Renal cortex interstitium (tissue), 11 donors: ENCODE data around the gene ACADS. TPM values are rescaled to one million over a fixed set of nuclear protein-coding genes. Genes with fewer than 3 reads are reported as not detected.

Source experiments
- DNase-seq, 11 donors: peaks; one replicate each; pipeline ENCODE4 v3.0.0-alpha.2; 2013; ENCODE audit warnings: low read depth in 9 of 11, low spot score in 4 of 11; ENCODE audit errors: extremely low read depth in 1 of 11
- polyA plus RNA-seq, 3 donors: library from polyadenylated mRNA; unstranded; fragments of 120-200 nt; gene quantifications; one replicate each; pipeline ENCODE4 v1.2.1, GENCODE V29; 2013; ENCODE audit not compliant: insufficient read length in 3 of 3

The ACADS gene
- polyA plus RNA-seq, 3 donors: 15.3 to 24.4 (median 23.0) TPM

DNA sequence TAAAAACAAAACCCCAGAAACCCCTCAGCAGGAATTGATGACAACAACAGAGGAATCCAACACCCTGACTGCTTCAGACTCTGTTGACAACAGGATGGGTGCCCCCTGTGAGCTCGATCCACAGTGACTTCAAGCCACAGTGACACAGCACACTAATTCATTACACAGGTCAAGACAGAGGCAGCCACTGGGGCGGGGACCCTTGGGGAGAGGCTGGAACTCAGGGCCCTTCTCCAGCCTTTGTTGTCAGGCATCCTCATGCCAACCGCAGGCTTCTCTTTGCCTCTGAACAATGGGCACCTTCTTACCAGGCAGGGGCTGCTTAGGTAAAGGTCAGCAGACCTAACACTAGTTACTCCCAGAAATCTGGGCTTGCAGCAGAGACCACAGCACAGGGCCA, 37.6 kb downstream of the ACADS start:
- DNase-seq: no peak

DNA sequence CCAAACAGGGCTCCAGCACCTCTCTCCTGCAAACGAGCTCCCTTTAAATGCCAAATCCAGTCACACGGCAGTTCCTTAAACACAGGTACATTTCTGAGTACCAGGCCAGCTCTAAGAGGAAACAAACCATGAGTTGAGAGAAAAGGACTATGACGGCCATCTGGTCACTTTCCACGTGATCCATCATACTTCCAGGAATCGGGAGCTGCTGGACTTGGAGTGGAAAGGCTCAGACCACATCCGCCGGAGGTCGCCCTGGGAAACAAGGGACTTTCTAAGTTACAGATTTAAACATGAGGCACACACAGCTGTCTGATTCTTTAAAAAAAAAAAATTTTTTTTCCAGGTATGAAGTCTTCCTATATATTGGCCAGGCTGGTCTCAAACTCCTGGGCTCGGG, 39.2 kb downstream of the ACADS start:
- DNase-seq: no peak

DNA sequence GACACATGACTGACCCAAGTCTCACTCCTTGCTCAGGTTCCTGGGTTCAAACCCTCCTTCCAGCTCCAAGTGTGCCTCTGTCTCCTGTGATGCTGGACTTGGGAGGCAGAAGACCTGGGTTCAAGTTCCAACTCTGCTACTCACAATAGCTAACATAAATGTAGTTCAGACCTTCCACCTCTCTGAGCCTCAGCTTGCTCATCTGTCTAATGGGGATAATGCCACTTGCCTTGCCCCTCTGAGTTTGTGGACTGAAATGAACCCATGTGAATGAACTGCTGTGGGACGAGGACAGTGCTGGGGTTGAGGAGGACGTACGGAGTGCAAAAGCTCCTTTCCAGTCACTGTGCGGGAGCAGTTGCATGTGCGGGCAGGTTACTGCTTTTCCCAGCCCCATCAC, 40.9 kb downstream of the ACADS start:
- no peak for DNase-seq

DNA sequence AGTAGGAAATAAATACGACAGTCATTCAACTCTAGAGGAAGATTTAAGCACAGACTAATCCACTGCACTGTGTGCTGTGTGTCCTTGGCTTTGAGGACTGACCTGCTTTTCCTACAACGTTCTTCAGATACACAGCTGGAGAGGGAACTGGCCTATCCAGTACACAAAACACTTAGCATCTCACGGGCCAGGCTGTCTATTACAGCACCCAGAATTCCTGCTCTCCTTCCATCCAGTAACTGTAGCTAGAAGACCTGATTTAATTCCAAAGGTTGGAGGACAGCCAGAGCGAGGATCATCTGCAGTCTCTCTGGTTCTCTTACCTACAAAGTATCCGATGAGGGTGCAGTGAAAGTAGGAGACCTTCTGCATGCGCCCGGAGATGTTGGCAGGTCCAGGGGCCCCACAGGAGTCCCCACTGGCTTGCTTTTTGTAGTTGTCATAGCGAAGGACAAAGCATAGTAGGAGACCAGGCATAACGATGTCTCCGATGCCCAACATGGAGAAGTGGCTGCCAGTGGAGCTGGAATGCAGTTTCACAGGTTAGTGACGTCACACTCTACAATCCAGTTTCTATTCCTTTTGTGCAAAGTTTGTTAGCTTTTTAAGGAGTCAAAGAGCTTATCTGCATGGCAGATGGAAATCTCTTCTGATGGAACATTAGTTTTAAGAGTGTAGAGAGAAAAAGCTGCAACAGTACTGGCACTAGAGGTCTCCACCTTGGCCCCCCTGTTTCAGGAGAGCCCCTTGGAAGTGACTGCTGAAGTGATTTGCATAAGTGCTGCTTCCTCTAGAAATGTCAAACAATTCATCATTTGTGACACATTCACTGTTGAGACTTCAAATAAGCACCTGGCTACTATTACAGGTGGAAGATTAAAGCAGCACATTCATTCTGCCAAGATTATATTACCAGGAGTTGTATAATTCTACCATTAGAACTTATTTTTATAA, 41.7 kb downstream of the ACADS start:
- no peak for DNase-seq

DNA sequence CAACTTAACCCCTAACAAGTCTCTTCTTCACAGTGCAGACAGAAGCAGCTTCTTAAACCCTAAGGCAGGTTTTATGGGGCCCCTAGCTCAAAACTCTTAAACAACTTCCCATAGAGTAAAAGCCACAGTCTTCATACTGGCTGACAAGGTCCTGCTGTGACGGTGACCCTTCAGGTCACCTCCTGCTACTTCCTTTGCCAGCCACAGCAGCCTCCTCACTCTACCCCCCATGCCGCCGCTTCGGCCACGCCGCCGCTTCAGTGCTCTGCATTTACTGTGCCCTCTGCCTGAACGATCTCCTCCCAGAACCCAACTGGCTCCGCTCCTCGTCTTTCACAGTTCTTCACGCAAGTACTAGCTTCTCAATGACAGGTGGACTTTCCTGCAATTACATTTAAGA, 45.5 kb downstream of the ACADS start:
- no peak for DNase-seq

DNA sequence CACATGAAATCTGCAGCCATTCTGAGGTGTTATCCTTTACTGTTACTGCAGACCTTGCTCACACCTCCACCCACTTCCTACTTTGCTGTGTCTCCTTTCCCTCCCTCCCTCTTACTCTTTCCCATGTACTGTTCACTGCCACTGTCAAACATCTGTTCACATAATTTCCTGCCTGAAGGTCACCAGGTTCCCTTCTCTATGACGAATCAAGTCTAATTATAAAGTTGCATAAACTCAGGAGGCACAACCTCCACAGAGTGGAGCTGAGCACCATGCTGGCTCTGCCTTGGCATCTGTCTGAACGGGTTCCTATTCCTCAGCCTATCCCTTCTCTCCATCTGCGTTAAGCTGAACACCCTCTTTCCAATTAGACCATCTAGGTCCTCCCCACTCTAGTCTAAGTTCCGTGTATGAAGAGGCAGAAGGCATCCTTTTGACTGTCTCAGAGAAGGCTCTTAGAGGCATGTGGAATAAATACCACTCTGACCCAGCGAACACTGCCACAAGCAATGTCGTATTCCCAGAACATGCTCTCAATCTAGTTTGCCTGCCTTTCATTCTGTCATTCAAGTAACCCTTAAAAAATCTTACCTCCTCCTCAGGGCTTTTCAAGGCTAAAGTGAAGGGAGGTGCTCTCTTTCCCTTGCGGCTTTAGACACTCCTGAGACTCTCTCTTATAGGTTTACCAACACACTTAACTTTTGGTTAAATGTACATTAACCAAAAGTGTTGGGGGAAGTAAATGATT, 48.7 kb downstream of the ACADS start:
- DNase-seq: no peak

DNA sequence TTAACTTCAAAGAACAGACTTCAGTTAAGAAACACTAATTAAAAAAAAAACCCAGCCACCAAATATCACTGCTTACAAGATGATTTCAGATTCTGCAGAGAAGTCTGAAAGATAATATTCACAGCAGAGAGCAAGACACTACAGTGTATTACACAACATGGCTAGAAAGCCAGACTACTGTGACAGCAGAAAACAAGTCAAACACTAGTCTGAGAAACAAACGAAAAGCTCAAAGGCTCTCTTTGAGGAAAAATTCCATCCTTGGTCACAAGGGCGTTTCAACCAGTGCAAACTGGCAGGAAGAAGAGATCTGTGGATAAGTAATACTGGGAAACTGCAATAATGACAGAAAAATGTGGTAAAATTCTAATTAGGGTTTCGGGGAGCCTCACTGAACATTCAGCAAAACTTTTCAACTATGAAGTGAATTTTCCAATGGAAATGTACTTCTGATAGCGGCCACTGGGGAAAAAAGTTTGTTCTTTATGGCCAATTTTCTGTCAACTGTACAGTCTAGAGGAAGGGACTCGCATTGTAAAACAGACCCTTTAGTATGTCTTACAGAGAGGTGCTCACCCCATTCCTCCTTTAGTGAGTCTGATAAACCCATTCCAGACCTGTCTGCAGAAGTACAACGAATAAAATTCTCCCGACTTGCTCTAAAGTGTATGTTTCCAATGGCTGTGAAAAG, 50.4 kb downstream of the ACADS start:
- DNase-seq: no peak

DNA sequence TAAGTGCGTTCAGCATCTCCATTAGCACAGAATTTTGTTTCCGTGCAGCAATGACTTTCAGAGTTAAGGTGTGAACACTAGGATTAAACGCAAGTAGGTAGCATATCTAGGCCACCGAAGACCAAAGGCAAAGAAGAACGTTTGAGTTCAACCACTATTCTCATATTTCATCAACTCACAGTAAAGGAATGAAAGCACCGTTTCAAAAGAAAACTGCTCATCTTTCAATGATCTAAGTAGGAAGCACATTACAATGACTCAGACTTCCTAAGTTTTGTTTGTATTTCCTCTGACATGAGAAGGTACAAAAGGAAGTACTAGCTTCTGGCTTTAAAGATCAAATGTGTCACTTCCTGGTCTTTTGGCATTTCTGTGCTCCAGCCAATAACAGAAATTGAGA, 57.6 kb downstream of the ACADS start:
- no peak for DNase-seq

DNA sequence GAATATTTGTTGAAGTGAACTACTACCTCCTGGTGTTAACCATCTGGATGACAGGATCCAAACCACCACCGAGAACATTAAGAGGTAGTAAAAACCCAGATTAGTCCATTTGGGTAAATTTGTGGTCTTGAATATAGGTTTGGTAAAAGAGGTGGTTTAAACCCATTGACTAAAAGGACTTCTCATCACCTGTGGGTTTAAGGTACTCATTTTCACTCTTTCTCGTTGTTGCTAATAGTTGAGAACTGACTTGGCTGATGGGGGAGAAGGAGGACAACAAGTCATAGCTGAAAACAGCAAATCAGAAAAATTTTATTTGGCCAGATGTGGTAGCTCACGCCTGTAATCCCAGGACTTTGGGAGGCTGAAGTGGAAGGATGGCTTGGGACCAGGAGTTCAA, 59.2 kb downstream of the ACADS start:
- DNase-seq: no peak

DNA sequence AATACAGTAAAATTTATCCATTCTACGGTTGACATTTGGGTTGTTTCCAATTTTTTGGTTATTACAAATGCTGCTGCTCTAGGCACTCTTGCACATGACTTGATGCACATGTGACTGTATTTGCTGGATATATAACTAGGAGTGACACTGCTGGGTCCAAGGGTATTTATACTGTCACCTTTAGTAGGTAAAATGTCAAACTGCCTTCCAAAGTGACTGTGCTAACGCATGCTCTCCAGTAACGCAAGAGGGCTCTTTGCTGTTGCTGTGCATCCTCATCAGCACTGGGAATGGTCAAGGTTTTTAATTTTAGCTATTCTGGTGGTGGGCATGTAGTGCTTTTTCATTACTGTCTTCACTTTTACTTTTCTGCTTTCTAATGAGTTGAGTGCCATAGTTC, 62.3 kb downstream of the ACADS start:
- no peak for DNase-seq

Other genes with a start within 250 kb of the ACADS start
- gene DYNLL1, start 229.7 kb upstream of the ACADS start, polyA plus RNA-seq: 100 to 1,000 TPM; 405 to 558 (median 530) TPM
- gene COQ5, start 196.7 kb upstream of the ACADS start, polyA plus RNA-seq: 10 to 100 TPM; 62.1 to 63.6 (median 62.6) TPM
- 100 to 1,000 TPM; 191 to 262 (median 196) TPM for gene RNF10, start 191.5 kb upstream of the ACADS start, polyA plus RNA-seq
- gene POP5, start 144.4 kb upstream of the ACADS start, polyA plus RNA-seq: 10 to 100 TPM; 48.0 to 58.1 (median 55.8) TPM
- 1 to 10 TPM; 4.6 to 5.6 (median 4.7) TPM for gene CABP1, start 85.2 kb upstream of the ACADS start, polyA plus RNA-seq
- 100 to 1,000 TPM; 172 to 190 (median 187) TPM for gene MLEC, start 38.7 kb upstream of the ACADS start, polyA plus RNA-seq
- gene UNC119B, start 15.4 kb upstream of the ACADS start, polyA plus RNA-seq: 10 to 100 TPM; 65.3 to 81.1 (median 77.9) TPM
- gene SPPL3, start 178.5 kb downstream of the ACADS start, polyA plus RNA-seq: 10 to 100 TPM; 76.5 to 85.2 (median 84.3) TPM